ENCODE measurements around the gene SMU1.

Gene SMU1

DNA sequence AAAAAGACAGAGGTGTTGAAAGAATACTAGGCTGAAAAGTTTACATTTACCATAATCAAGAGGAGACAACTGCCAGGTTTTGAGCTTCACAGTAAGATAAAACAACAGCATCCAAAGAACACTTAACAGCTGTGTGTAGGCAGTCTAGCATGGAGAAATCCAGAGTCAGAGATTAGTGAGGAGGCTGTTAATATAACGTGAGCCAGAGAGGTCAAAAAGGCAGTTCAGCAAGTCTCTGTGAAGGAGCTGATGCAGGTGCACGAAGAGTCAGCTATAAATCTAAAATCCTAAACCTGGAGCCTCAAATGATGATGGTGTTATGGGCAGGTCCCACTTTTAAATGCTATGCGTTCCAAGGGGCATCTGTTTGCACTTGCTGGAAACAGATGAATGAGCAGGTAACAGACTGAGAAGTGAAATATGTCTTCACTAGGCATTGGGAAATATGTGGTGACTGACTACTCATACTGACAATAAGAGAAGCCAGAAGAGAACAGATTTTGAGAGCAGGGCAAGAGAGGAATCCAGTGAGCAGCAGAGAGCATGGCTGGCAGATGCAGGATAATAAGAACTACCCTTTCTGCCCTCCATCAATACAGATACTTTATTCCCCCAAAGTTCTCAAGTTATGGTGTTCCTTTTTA is 83.8 kb downstream of the SMU1 start:
- DNase-seq (ENCODE audit: low read depth): no peak
- no peak overlapping the region for H3K4me3 ChIP-seq (ENCODE audit: low read length)
- TF ChIP-seq, protein P1, sequence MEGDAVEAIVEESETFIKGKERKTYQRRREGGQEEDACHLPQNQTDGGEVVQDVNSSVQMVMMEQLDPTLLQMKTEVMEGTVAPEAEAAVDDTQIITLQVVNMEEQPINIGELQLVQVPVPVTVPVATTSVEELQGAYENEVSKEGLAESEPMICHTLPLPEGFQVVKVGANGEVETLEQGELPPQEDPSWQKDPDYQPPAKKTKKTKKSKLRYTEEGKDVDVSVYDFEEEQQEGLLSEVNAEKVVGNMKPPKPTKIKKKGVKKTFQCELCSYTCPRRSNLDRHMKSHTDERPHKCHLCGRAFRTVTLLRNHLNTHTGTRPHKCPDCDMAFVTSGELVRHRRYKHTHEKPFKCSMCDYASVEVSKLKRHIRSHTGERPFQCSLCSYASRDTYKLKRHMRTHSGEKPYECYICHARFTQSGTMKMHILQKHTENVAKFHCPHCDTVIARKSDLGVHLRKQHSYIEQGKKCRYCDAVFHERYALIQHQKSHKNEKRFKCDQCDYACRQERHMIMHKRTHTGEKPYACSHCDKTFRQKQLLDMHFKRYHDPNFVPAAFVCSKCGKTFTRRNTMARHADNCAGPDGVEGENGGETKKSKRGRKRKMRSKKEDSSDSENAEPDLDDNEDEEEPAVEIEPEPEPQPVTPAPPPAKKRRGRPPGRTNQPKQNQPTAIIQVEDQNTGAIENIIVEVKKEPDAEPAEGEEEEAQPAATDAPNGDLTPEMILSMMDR (conservative IDR thresholded peaks at IDR 0.05; ENCODE audit: low read depth, low read length): no peak

GRCh38 chr9:32991897-32992594 is 84.4 kb downstream of the SMU1 start:
- TF ChIP-seq, protein P1 (conservative IDR thresholded peaks at IDR 0.05; ENCODE audit: low read depth, low read length): no peak
- H3K4me3 ChIP-seq (ENCODE audit: low read length): no peak overlapping the region
- no peak for DNase-seq (ENCODE audit: low read depth)
